MM.1S (cell line): ENCODE measurements around the gene NDUFV3.

Experiments
- EZH2 ChIP-seq: fragments of 300-600 bp; sonication (generic); optimal IDR thresholded peaks from 2 replicates; pipeline ENCODE3; 2017; ENCODE audit warnings: low read depth, mild to moderate bottlenecking, antibody characterized with exemption, low read length, mixed read lengths
- TF ChIP-seq, protein P1 (sequence below): fragments of 300-600 bp; sonication (generic); IDR thresholded peaks from 2 replicates; pipeline ENCODE4 v1.5.1; 2016; ENCODE audit warnings: antibody characterized with exemption, low read length, mixed read lengths

DNA sequence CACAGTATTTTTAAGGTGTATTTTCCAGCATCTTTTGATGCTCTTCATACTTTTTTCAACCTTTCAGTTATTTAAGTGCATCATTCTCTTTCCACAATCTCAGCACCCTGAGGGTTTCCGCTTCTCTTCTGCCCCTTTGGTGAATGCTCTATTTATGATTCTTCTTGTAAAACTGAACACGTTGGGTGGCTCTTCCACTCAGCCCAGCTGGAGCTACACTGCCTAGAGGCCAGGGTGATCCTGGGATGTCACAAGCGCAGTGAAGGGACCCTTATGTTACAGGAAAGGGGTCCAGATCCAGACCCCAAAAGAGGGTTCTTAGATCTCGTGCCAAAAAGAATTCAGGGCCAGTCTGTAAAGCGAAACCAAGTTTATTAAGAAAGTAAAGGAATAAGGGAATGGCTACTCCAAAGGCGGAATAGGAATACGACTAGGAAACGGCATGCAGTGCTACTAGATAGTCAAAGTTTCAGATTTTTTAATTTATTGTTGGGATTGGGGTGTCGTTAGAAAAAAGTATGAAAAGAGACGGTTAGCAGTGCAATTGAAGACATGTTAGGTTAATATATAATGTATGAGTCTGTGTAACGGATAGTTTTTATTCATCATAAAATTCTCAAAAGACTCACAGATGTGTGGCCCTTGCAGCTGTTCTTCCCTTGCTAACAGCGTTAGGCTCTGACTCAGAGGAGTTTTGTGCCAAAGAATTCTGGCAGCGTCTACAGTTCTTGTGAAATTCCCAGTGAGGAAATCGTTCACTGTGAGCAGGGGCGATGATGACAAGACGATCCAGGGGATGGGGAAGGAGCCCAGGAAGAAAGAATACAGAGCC is 46.7 kb downstream of the NDUFV3 start:
- no peak for TF ChIP-seq EZH2
- TF ChIP-seq, protein P1, sequence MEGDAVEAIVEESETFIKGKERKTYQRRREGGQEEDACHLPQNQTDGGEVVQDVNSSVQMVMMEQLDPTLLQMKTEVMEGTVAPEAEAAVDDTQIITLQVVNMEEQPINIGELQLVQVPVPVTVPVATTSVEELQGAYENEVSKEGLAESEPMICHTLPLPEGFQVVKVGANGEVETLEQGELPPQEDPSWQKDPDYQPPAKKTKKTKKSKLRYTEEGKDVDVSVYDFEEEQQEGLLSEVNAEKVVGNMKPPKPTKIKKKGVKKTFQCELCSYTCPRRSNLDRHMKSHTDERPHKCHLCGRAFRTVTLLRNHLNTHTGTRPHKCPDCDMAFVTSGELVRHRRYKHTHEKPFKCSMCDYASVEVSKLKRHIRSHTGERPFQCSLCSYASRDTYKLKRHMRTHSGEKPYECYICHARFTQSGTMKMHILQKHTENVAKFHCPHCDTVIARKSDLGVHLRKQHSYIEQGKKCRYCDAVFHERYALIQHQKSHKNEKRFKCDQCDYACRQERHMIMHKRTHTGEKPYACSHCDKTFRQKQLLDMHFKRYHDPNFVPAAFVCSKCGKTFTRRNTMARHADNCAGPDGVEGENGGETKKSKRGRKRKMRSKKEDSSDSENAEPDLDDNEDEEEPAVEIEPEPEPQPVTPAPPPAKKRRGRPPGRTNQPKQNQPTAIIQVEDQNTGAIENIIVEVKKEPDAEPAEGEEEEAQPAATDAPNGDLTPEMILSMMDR = no peak
